H1 (cell line): ENCODE results near the gene ABHD10.

ENCODE experiments used
- GABPA ChIP-seq: IDR thresholded peaks from 2 replicates; pipeline ENCODE4 v1.6.1; 2011; ENCODE audit warnings: mild to moderate bottlenecking, low read length, moderate library complexity, borderline replicate concordance; ENCODE audit not compliant: insufficient read depth
- NRF1 ChIP-seq: IDR thresholded peaks from 2 replicates; pipeline ENCODE4 v1.6.1; 2011; ENCODE audit warnings: mild to moderate bottlenecking, low read depth, low read length, improper control_type of control experiment

DNA sequence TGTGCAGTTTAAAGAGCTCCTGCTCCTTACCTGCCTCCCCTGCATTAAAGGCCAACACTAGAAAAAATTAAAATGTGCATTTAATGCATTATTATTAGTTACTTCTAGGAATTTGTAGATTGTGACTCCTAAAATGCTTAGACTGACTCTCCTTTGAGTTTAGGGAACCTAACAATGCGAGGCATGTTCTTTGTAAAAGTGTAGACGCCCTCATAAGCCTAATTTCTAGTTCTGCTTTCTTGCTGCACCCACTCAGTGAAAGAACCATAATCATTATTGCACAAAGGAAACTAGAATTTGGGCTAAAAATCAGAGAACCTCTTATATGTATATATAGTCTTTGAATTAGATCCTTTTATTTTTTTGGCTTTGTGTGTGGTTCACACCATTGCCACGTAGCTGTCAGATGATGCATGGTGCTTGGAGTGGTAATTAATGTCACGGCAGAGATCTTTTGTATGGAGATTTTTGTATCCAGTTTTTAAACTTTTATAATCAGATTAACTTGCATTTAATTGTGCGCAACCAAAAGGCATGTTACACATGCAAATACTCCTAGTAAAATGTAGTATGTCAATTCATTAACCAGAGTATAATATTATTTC lies 710 bp downstream of the ABHD10 start:
- TF ChIP-seq NRF1 (no peak), GABPA (no peak)
